Kidney epithelial cell (primary cell): ENCODE measurements around the gene SIK3. TPM values are rescaled to one million over a fixed set of nuclear protein-coding genes. Genes with fewer than 3 reads are reported as not detected.

Experiments
- DNase-seq: peaks from one replicate; pipeline ENCODE4 v3.0.0-alpha.2; 2010; ENCODE audit warnings: low read depth
- H3K27me3 ChIP-seq: 2 replicates; pipeline ENCODE4 v1.6.0; 2011; ENCODE audit warnings: low read length; ENCODE audit not compliant: control insufficient read depth, insufficient read depth
- H3K36me3 ChIP-seq: 2 replicates; pipeline ENCODE4 v1.5.1; 2011; ENCODE audit warnings: low read length; ENCODE audit not compliant: control insufficient read depth, insufficient read depth
- H3K4me3 ChIP-seq: 2 replicates; pipeline ENCODE4 v1.5.1; 2011; ENCODE audit warnings: low read depth, mild to moderate bottlenecking, control low read depth, low read length
- CTCF ChIP-seq: IDR thresholded peaks from 2 replicates; pipeline ENCODE4 v1.5.1; 2011; ENCODE audit warnings: mild to moderate bottlenecking, moderate library complexity, low read length, control low read depth, inconsistent platforms; ENCODE audit not compliant: insufficient read depth, poor library complexity, severe bottlenecking
- total RNA-seq: library from RNA; depleted of rRNA; stranded (reverse); fragments of >200 nt; gene quantifications from 2 replicates; pipeline ENCODE4 v1.2.3, GENCODE V29; 2015

The SIK3 gene
- total RNA-seq, 1 donor from 2014 or later: 12.9 TPM

GRCh38 chr11:117068303-117068860 lies 29.8 kb downstream of the SIK3 start:
- no peak for DNase-seq
- no peak overlapping the region for H3K4me3 ChIP-seq
- no peak for TF ChIP-seq CTCF
- H3K36me3 ChIP-seq: no peaks in the 10 kb centered on the region
- H3K27me3 ChIP-seq: no peaks in the 10 kb centered on the region

DNA sequence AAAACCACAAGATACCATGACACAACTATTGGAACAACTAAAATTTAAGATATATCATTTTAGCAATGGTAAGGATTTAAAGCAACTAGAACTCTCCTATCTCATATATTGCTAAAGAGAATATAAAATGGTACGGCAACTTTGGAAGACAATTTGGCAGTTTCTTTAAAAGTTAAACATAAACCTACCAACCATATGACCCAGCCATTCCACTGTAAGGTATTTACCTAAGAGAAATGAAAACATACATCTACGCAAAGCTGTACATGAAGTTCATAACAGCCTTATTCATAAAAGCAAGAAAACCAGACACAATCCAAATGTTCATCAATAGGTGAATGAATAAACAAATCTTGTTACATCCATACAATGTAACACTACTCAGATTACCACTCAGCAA lies 31.3 kb downstream of the SIK3 start:
- Histone ChIP-seq H3K4me3 (no peak overlapping the region), H3K27me3 (no peaks in the 10 kb centered on the region), H3K36me3 (no peaks in the 10 kb centered on the region)
- TF ChIP-seq CTCF: no peak
- no peak for DNase-seq

- H3K4me3 ChIP-seq: no peak overlapping the region
- TF ChIP-seq CTCF: no peak
- no peaks in the 10 kb centered on the region for H3K27me3 ChIP-seq
- no peaks in the 10 kb centered on the region for H3K36me3 ChIP-seq
- DNase-seq: no peak
Measured at GRCh38 chr11:117064275-117064674, 34.0 kb downstream of the SIK3 start.

GRCh38 chr11:117062498-117062897 lies 35.7 kb downstream of the SIK3 start:
- no peak for TF ChIP-seq CTCF
- H3K36me3 ChIP-seq: no peaks in the 10 kb centered on the region
- no peak overlapping the region for H3K4me3 ChIP-seq
- no peaks in the 10 kb centered on the region for H3K27me3 ChIP-seq
- no peak for DNase-seq

- Histone ChIP-seq H3K36me3 (no peaks in the 10 kb centered on the region), H3K27me3 (no peaks in the 10 kb centered on the region), H3K4me3 (no peak overlapping the region)
- no peak for DNase-seq
- no peak for TF ChIP-seq CTCF
Measured at GRCh38 chr11:117061256-117061655, 37.0 kb downstream of the SIK3 start.

- H3K36me3 ChIP-seq: no peaks in the 10 kb centered on the region
- DNase-seq: no peak
- H3K4me3 ChIP-seq: no peak overlapping the region
- TF ChIP-seq CTCF: no peak
- no peaks in the 10 kb centered on the region for H3K27me3 ChIP-seq
Measured at GRCh38 chr11:117059611-117060148, 38.5 kb downstream of the SIK3 start.
